SK-N-SH treated with all-trans-retinoic acid at 6 μM for 48 hours (cell line): ENCODE results near the gene BARX2.

Experiments
- ATAC-seq: fragments of 200-7000 bp; cut with Tn5 transposase; 3 replicates; pipeline ENCODE4 v1.9.1; 2020; ENCODE audit warnings: mild to moderate bottlenecking, moderate library complexity
- ARNTL ChIP-seq: fragments of 450-650 bp; formaldehyde crosslinking; IDR thresholded peaks from 2 replicates; pipeline ENCODE4 v1.5.0; 2020; ENCODE audit warnings: low read depth, mild to moderate bottlenecking, moderate library complexity, borderline replicate concordance
- BACH2 ChIP-seq: fragments of 250-450 bp; sonication (Bioruptor Pico); IDR thresholded peaks from 2 replicates; pipeline ENCODE4 v1.9.0; 2021; ENCODE audit warnings: mild to moderate bottlenecking, borderline replicate concordance
- CSDC2 ChIP-seq: fragments of 250-450 bp; sonication (Bioruptor Pico); IDR thresholded peaks from 2 replicates; pipeline ENCODE4 v1.5.0; 2020; ENCODE audit warnings: mild to moderate bottlenecking, moderate library complexity
- ESRRG ChIP-seq: fragments of 250-450 bp; sonication (Bioruptor Pico); IDR thresholded peaks from 2 replicates; pipeline ENCODE4 v1.6.1; 2021; ENCODE audit warnings: mild to moderate bottlenecking
- ISL1 ChIP-seq: fragments of 250-450 bp; sonication (Bioruptor Pico); IDR thresholded peaks from 2 replicates; pipeline ENCODE4 v2.1.2; 2022; ENCODE audit warnings: mild to moderate bottlenecking, moderate library complexity
- OSR1 ChIP-seq: fragments of 250-450 bp; sonication (Bioruptor Pico); IDR thresholded peaks from 2 replicates; pipeline ENCODE4 v1.8.0; 2022; ENCODE audit warnings: moderate library complexity, mild to moderate bottlenecking, inconsistent platforms
- PPARA ChIP-seq: fragments of 250-450 bp; sonication (Bioruptor Pico); IDR thresholded peaks from 2 replicates; pipeline ENCODE4 v1.5.0; 2020; ENCODE audit warnings: mild to moderate bottlenecking, borderline replicate concordance
- RARB ChIP-seq: fragments of 250-450 bp; sonication (Bioruptor Pico); IDR thresholded peaks from 2 replicates; pipeline ENCODE4 v1.8.0; 2021; ENCODE audit warnings: mild to moderate bottlenecking, moderate library complexity
- SNAI2 ChIP-seq: fragments of 250-450 bp; sonication (Bioruptor Pico); IDR thresholded peaks from 2 replicates; pipeline ENCODE4 v1.5.0; 2020; ENCODE audit warnings: mild to moderate bottlenecking, moderate library complexity
- TCF4 ChIP-seq: fragments of 250-450 bp; sonication (Bioruptor Pico); IDR thresholded peaks from 2 replicates; pipeline ENCODE4 v1.8.0; 2021; ENCODE audit warnings: mild to moderate bottlenecking, moderate library complexity, borderline replicate concordance
- TOX ChIP-seq: fragments of 250-450 bp; sonication (Bioruptor Pico); IDR thresholded peaks from 2 replicates; pipeline ENCODE4 v1.8.0; 2021; ENCODE audit warnings: mild to moderate bottlenecking, moderate library complexity, borderline replicate concordance
- ZC3H10 ChIP-seq: fragments of 250-450 bp; sonication (Bioruptor Pico); IDR thresholded peaks from 2 replicates; pipeline ENCODE4 v1.5.1; 2021; ENCODE audit warnings: mild to moderate bottlenecking, moderate library complexity
- ZFP3 ChIP-seq: fragments of 250-450 bp; sonication (Bioruptor Pico); IDR thresholded peaks from 2 replicates; pipeline ENCODE4 v1.5.0; 2020; ENCODE audit warnings: mild to moderate bottlenecking, moderate library complexity
- ZFP30 ChIP-seq: fragments of 450-650 bp; formaldehyde crosslinking; IDR thresholded peaks from 2 replicates; pipeline ENCODE4 v1.5.0; 2022; ENCODE audit warnings: mild to moderate bottlenecking, moderate library complexity
- ZNF565 ChIP-seq: fragments of 450-650 bp; formaldehyde crosslinking; conservative IDR thresholded peaks from 2 replicates; pipeline ENCODE4 v1.5.0; 2020; ENCODE audit warnings: low read depth, mild to moderate bottlenecking, moderate library complexity
- ZNF70 ChIP-seq: fragments of 450-650 bp; formaldehyde crosslinking; IDR thresholded peaks from 2 replicates; pipeline ENCODE4 v1.5.0; 2020; ENCODE audit warnings: mild to moderate bottlenecking, moderate library complexity
- TF ChIP-seq, protein P1 (sequence below): fragments of 250-450 bp; sonication (Bioruptor Pico); IDR thresholded peaks from 2 replicates; pipeline ENCODE4 v1.8.0; 2021; ENCODE audit warnings: low read depth, mild to moderate bottlenecking, moderate library complexity, borderline replicate concordance
- TF ChIP-seq, protein P2 (sequence below): fragments of 250-450 bp; sonication (Bioruptor Pico); IDR thresholded peaks from 2 replicates; pipeline ENCODE4 v1.8.0; 2020; ENCODE audit warnings: mild to moderate bottlenecking, moderate library complexity, borderline replicate concordance
- TF ChIP-seq, protein P3 (sequence below): fragments of 250-450 bp; sonication (Bioruptor Pico); IDR thresholded peaks from 2 replicates; pipeline ENCODE4 v1.5.1; 2021; ENCODE audit warnings: mild to moderate bottlenecking, moderate library complexity
- TF ChIP-seq, protein P4 (sequence below): fragments of 250-450 bp; sonication (Bioruptor Pico); IDR thresholded peaks from 2 replicates; pipeline ENCODE4 v1.5.0; 2020; ENCODE audit warnings: mild to moderate bottlenecking, moderate library complexity
- TF ChIP-seq, protein P5 (sequence below): fragments of 250-450 bp; sonication (Bioruptor Pico); IDR thresholded peaks from 2 replicates; pipeline ENCODE4 v1.5.1; 2020; ENCODE audit warnings: low read depth, mild to moderate bottlenecking, moderate library complexity

BARX2 gene

DNA sequence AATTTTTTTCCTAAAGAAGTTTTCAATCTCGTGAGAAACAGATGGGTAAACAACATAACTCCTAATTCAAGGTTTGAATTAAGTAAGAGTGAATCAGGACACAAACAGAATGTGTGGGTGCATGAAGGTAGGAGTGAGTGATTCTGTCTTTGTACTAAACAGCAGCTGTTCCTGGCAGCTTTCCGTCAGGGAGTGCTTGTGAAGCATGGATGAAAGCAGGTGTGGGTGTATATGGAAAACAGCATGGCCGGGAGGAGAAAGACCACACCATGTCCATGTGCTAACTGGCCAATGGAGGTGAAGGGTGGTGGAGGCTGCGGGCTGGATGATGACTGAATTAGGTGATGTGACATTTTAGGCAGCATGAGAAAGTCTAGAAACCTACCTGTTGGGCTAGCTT is 49.6 kb downstream of the BARX2 start:
- TF ChIP-seq BACH2: no peak
- no peak for TF ChIP-seq OSR1 (CRISPR knock-in tag)
- TF ChIP-seq, protein P1, sequence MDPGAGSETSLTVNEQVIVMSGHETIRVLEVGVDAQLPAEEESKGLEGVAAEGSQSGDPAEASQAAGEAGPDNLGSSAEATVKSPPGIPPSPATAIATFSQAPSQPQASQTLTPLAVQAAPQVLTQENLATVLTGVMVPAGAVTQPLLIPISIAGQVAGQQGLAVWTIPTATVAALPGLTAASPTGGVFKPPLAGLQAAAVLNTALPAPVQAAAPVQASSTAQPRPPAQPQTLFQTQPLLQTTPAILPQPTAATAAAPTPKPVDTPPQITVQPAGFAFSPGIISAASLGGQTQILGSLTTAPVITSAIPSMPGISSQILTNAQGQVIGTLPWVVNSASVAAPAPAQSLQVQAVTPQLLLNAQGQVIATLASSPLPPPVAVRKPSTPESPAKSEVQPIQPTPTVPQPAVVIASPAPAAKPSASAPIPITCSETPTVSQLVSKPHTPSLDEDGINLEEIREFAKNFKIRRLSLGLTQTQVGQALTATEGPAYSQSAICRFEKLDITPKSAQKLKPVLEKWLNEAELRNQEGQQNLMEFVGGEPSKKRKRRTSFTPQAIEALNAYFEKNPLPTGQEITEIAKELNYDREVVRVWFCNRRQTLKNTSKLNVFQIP (CRISPR knock-in tag): no peak
- TF ChIP-seq, protein P2, sequence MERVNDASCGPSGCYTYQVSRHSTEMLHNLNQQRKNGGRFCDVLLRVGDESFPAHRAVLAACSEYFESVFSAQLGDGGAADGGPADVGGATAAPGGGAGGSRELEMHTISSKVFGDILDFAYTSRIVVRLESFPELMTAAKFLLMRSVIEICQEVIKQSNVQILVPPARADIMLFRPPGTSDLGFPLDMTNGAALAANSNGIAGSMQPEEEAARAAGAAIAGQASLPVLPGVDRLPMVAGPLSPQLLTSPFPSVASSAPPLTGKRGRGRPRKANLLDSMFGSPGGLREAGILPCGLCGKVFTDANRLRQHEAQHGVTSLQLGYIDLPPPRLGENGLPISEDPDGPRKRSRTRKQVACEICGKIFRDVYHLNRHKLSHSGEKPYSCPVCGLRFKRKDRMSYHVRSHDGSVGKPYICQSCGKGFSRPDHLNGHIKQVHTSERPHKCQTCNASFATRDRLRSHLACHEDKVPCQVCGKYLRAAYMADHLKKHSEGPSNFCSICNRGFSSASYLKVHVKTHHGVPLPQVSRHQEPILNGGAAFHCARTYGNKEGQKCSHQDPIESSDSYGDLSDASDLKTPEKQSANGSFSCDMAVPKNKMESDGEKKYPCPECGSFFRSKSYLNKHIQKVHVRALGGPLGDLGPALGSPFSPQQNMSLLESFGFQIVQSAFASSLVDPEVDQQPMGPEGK (CRISPR knock-in tag): no peak
- no peak for TF ChIP-seq PPARA (CRISPR knock-in tag)
- TF ChIP-seq, protein P3, sequence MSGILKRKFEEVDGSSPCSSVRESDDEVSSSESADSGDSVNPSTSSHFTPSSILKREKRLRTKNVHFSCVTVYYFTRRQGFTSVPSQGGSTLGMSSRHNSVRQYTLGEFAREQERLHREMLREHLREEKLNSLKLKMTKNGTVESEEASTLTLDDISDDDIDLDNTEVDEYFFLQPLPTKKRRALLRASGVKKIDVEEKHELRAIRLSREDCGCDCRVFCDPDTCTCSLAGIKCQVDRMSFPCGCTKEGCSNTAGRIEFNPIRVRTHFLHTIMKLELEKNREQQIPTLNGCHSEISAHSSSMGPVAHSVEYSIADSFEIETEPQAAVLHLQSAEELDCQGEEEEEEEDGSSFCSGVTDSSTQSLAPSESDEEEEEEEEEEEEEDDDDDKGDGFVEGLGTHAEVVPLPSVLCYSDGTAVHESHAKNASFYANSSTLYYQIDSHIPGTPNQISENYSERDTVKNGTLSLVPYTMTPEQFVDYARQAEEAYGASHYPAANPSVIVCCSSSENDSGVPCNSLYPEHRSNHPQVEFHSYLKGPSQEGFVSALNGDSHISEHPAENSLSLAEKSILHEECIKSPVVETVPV: no peak
- TF ChIP-seq ESRRG (CRISPR knock-in tag): no peak
- TF ChIP-seq CSDC2 (CRISPR knock-in tag): no peak
- TF ChIP-seq, protein P4, sequence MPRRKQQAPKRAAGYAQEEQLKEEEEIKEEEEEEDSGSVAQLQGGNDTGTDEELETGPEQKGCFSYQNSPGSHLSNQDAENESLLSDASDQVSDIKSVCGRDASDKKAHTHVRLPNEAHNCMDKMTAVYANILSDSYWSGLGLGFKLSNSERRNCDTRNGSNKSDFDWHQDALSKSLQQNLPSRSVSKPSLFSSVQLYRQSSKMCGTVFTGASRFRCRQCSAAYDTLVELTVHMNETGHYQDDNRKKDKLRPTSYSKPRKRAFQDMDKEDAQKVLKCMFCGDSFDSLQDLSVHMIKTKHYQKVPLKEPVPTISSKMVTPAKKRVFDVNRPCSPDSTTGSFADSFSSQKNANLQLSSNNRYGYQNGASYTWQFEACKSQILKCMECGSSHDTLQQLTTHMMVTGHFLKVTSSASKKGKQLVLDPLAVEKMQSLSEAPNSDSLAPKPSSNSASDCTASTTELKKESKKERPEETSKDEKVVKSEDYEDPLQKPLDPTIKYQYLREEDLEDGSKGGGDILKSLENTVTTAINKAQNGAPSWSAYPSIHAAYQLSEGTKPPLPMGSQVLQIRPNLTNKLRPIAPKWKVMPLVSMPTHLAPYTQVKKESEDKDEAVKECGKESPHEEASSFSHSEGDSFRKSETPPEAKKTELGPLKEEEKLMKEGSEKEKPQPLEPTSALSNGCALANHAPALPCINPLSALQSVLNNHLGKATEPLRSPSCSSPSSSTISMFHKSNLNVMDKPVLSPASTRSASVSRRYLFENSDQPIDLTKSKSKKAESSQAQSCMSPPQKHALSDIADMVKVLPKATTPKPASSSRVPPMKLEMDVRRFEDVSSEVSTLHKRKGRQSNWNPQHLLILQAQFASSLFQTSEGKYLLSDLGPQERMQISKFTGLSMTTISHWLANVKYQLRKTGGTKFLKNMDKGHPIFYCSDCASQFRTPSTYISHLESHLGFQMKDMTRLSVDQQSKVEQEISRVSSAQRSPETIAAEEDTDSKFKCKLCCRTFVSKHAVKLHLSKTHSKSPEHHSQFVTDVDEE (CRISPR knock-in tag): no peak
- no peak for TF ChIP-seq ZNF70 (CRISPR knock-in tag)
- TF ChIP-seq TCF4 (CRISPR knock-in tag): no peak
- no peak for TF ChIP-seq ZFP3 (CRISPR knock-in tag)
- TF ChIP-seq ZNF565 (CRISPR knock-in tag): no peak
- TF ChIP-seq SNAI2 (CRISPR knock-in tag): no peak
- TF ChIP-seq ISL1 (CRISPR knock-in tag): no peak
- no peak for TF ChIP-seq RARB (CRISPR knock-in tag)
- TF ChIP-seq, protein P5, sequence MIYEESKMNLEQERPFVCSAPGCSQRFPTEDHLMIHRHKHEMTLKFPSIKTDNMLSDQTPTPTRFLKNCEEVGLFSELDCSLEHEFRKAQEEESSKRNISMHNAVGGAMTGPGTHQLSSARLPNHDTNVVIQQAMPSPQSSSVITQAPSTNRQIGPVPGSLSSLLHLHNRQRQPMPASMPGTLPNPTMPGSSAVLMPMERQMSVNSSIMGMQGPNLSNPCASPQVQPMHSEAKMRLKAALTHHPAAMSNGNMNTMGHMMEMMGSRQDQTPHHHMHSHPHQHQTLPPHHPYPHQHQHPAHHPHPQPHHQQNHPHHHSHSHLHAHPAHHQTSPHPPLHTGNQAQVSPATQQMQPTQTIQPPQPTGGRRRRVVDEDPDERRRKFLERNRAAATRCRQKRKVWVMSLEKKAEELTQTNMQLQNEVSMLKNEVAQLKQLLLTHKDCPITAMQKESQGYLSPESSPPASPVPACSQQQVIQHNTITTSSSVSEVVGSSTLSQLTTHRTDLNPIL: no peak
- no peak for TF ChIP-seq ZC3H10 (CRISPR knock-in tag)
- ATAC-seq: no peak

DNA sequence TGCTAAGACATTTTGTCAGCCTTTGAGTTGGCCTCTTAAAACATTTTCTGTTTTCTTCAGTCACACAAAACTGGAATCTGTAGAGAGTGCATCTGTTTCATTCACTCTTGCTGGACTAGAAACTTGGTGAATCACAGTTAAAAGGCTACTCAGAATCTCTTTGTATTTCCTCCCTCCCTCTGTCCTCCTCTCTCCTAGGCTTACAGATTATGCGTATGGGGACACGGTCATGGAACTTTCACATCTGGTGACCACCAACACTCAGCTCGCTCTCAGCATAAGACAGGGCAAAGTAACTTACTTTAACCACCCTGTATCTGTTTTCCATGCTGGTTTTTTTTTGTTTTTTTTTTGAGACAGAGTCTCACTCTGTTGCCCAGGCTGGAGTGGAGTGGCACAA is 50.4 kb downstream of the BARX2 start:
- ATAC-seq: no peak
- TF ChIP-seq PPARA (CRISPR knock-in tag) (no peak), RARB (CRISPR knock-in tag) (no peak), ZFP30 (no peak)

DNA sequence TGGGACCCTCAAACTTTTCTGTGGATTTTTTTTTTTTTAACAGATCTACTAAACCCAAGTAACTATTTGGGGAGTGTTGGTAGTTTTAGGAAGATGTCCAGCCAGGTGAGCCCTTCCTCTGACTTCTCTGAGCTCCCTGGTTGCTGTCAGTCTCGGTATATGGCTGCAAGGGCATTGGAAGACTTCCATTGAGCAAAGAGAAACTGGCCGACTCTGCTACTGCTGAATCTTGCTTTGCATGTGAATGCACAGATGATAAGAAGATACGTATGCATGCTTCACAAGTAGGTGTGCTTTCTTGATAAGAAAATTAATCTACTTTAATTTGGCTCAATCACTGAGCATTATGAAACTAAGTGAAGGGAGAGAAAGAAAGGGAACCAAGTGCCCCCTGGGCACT is 51.1 kb downstream of the BARX2 start:
- ATAC-seq: no peak
- TF ChIP-seq, protein P1 (CRISPR knock-in tag): no peak
- TF ChIP-seq ARNTL (CRISPR knock-in tag) (no peak), TOX (no peak), ZNF565 (CRISPR knock-in tag) (no peak), ZC3H10 (CRISPR knock-in tag) (no peak), BACH2 (no peak)
- TF ChIP-seq, protein P4 (CRISPR knock-in tag): no peak
- TF ChIP-seq, protein P3: no peak
- TF ChIP-seq, protein P5: no peak
